Measurements from ENCODE around the gene OTUD3.

Gene OTUD3

GRCh38 chr1:19957779-19958178 is 75.6 kb downstream of the OTUD3 start:
- no peak for DNase-seq

GRCh38 chr1:19960591-19960990 is 78.4 kb downstream of the OTUD3 start:
- DNase-seq, result no peak
